Activated naive CD4-positive, alpha-beta T cell treated with Interleukin-2 at 50 U/mL for 16 hours (primary cell): ENCODE results near the gene RBM41.

Experiments used
- DNase-seq: peaks from one replicate; pipeline ENCODE4 v3.0.0-alpha.2; 2020

RBM41 gene

DNA sequence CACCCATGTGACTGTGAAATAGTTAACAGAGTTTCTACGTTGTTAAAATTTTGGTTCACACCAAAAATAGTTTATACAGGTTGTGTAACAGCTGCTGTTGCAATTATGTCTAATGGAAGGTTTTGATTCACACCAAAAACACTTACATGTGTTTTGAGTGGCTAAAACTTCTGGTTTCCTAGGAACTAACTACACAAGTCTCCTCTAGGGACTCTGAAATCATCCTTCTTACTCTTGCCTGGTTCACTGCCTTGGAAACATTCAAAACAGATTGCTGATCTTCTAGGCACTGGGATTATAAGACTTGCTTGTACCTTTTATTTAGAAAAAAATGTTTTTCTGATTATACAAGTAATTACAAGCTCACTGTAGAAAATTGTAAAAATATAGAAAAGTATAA, 103.7 kb downstream of the RBM41 start:
- no peak for DNase-seq
